A172 (cell line): Measurements from ENCODE around the gene MAGI2. TPM values are rescaled to one million over a fixed set of nuclear protein-coding genes. Genes with fewer than 3 reads are reported as not detected.

Experiments used
- DNase-seq: peaks from one replicate; pipeline ENCODE4 v3.0.0-alpha.2; 2015; ENCODE audit warnings: low spot score
- total RNA-seq: library from RNA; depleted of rRNA; stranded (reverse); fragments of >200 nt; shearing (Covaris generic); gene quantifications from 2 replicates; pipeline ENCODE4 v1.2.3, GENCODE V29; 2014

Gene MAGI2
- total RNA-seq, 1 experiment from 2014 or later = 1.5 TPM

- DNase-seq = no peak
These were observed 500.4 kb downstream of the MAGI2 start for GRCh38 chr7:78953090-78953489.

DNA sequence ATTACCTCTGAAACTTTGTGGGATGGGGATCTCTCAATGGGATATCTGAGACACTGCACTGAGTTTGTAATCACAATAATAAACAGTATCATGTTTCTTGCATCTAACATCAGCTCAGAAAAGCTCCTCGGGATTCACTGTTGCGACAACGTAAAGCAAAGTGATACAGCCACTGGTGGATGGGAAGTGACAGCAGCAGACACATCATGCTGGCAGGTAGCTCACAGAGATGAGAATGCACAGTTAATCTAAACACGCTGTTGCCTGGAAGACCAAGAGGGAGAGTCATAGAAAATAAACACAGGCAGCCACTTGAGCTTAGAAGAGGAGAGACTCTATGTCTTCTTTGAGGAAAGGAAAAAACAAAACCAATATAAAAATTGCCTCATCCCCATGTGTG lies 513.8 kb downstream of the MAGI2 start:
- DNase-seq = no peak

- peak; percentile 25 for DNase-seq
These were observed 528.9 kb downstream of the MAGI2 start for GRCh38 chr7:78924581-78924980.

GRCh38 chr7:78912781-78913180 lies 540.7 kb downstream of the MAGI2 start:
- no peak for DNase-seq

GRCh38 chr7:78906735-78907134 lies 546.7 kb downstream of the MAGI2 start:
- no peak for DNase-seq

GRCh38 chr7:78905436-78905835 lies 548.0 kb downstream of the MAGI2 start:
- no peak for DNase-seq

DNA sequence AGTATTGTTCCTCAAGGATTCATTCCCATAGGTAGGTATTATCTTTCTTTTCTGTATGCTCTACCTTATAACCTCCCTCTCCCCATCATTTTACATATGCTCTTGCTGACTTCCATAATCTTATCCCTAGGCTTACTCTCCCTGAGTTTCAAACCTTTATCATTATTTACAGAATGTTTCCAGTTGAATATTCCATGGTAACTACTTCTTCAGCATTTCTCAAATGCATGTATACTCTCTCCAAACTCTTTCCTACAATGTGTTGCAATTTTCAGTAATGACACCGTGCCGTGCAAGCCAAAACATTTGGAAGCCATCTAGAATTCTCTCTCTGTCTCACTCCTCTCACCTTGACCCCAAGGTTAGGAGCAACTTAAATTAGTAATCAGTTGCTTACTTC lies 548.5 kb downstream of the MAGI2 start:
- DNase-seq = no peak

- DNase-seq = no peak
These were observed 551.9 kb downstream of the MAGI2 start for GRCh38 chr7:78901566-78901965.

GRCh38 chr7:78900806-78901205 lies 552.7 kb downstream of the MAGI2 start:
- DNase-seq = no peak

- no peak for DNase-seq
These were observed 558.1 kb downstream of the MAGI2 start for GRCh38 chr7:78895393-78895792.

DNA sequence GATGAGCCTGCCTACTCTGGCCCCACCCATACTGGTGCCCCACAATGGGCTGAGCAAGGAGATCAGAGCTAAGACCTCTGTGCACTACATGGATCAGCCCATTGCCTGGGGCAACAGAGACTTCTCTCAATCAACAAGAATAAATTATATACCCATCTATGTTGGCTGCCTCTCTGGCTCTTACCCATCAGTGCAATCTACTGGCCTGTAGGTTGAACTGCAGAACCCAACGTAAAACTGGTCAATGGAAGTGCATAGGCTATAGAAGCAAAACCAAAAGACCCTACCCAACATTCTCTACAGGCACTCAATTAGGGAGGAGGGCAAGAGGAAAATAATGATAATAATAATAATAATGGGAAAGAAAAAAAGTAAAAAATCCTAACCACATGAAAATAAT lies 574.3 kb downstream of the MAGI2 start:
- DNase-seq = no peak

DNA sequence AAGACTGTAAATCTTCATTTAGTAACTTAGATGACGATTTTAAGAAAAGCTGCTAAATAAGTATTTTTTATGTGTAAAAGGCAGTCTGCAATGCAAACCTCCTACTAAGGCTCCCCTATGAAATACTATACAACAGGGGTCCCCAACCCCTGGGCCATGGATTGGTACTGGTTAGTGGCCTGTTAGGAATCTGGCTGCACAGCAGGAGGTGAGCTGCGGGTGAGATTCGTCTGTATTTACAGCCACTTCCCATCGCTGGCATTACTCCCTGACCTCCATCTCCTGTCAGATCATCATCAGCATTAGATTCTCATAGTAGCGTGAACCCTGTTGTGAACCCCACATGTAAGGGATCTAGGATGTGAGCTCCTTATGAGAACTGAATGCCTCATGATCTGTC lies 580.4 kb downstream of the MAGI2 start:
- DNase-seq = no peak

- DNase-seq = no peak
These were observed 589.1 kb downstream of the MAGI2 start for GRCh38 chr7:78864339-78864738.

GRCh38 chr7:78863281-78863680 lies 590.2 kb downstream of the MAGI2 start:
- DNase-seq = no peak

- DNase-seq = no peak
These were observed 591.0 kb downstream of the MAGI2 start for GRCh38 chr7:78862411-78862900.

GRCh38 chr7:78852951-78853350 lies 600.5 kb downstream of the MAGI2 start:
- peak; percentile 21 for DNase-seq

GRCh38 chr7:78850093-78850740 lies 603.2 kb downstream of the MAGI2 start:
- DNase-seq = no peak

DNA sequence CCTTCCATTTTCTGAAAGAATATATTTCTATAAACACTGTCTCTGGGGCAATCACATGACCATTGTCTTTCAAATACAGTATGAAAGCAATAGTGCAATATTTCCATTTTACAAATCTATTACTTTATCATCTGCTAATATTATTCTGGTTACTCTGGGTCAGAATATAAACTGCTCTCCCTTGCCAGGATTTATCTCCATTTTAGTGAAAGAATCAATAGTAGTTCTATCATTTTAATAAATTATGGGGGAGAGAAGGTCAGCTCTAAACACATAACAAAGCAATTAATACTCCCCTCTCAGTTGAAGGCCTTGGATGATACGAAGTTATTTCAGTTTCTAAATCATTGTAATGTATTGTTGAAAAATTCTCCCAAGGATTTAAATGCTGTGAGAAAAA lies 608.3 kb downstream of the MAGI2 start:
- no peak for DNase-seq

DNA sequence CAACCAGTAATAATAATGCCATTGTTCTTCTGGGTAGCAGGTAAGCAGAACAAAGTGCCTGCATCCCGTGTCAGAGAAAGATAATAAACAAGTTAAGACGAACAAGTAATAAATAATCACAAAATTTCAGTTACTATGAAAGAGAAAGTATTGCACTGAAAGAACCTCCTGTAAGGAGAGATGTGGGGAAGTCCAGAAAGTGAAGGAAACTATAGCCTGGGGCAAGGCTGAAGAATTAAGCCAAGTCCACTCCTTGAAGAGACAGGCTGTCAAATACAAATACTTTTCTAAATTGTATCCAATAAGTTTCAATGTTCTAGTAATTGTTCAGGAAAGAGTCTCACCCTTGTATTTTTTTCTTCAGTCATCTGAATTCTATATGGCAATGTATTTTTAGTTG lies 611.4 kb downstream of the MAGI2 start:
- DNase-seq = no peak

DNA sequence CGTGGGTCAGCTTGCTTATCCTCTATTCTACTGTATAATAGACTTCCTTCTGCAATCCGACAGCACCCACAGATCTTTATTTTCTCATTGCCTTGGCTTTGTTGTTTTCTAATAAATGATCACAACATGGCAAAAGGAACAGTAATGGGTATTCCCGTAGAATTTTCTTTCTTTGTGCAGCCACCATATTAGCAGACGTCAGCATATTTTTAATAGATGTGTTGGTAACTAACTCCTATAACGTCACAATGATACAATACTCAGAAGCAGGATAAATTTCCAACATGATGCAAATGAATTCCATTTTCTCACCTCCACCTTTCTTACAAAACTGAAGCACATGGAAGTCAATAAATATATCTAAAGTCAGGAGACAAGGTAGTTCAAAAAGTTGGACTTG lies 617.6 kb downstream of the MAGI2 start:
- no peak for DNase-seq

DNA sequence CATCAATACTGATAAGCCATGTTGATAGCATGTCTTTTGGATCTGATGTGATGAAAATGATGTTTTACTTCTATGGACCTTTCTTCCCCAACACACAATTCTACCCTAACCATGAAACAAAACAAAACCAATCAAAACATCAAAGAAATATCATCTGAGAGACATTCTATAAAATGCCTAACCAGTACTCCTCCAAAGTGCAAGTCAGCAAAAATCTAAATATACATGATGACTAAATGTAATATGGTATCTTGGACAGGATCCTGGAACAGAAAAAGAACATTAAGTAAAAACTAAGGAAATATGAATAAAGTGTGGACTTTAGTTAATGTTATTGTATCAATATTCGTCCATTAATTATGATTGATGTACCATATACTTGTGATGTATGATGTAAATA lies 625.1 kb downstream of the MAGI2 start:
- DNase-seq = no peak

- no peak for DNase-seq
These were observed 649.9 kb downstream of the MAGI2 start for GRCh38 chr7:78803501-78804127.

DNA sequence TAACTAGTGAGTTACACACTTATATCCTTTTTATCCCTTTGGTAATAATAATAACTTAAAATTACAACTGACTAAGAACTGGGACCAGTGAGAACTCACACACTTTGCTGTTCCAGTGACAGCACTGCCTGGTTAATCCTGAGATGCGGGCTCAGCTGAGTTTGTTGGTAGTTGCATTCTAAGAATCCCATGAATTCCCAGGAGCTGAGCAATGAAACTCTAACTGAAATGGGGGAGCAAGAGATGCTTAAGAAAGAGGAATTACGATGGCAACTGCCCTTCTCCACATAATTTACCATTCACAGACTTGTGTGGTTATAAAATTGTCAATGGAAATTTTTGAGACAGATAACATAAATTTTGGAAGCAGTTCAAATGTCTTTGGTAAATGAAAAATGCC lies 659.4 kb downstream of the MAGI2 start:
- no peak for DNase-seq

GRCh38 chr7:78792624-78793023 lies 660.8 kb downstream of the MAGI2 start:
- no peak for DNase-seq
